Measurements from ENCODE around the gene KCNJ2.

Gene KCNJ2

GRCh38 chr17:70158180-70158579 lies 11.2 kb upstream of the KCNJ2 start:
- H3K4me3 ChIP-seq (replicated peaks in 1 of 2; ENCODE audit: low read depth in 2 of 2, low read length in 2 of 2) = no peak overlapping the region
- no peak for TF ChIP-seq CTCF (IDR thresholded peaks at IDR 0.05; ENCODE audit: low read depth, low read length)
- no peak for DNase-seq (ENCODE audit: low read depth in 2 of 2)

GRCh38 chr17:70158591-70158990 lies 10.7 kb upstream of the KCNJ2 start:
- no peak overlapping the region for H3K4me3 ChIP-seq (replicated peaks in 1 of 2; ENCODE audit: low read depth in 2 of 2, low read length in 2 of 2)
- TF ChIP-seq CTCF (IDR thresholded peaks at IDR 0.05; ENCODE audit: low read depth, low read length) = no peak

GRCh38 chr17:70159980-70160379 lies 9.4 kb upstream of the KCNJ2 start:
- no peak overlapping the region for H3K4me3 ChIP-seq (replicated peaks in 1 of 2; ENCODE audit: low read depth in 2 of 2, low read length in 2 of 2)
- TF ChIP-seq CTCF (IDR thresholded peaks at IDR 0.05; ENCODE audit: low read depth, low read length) = no peak
- peak in 1 of 2 donors; percentile 28 for DNase-seq (ENCODE audit: low read depth in 2 of 2)

More at GRCh38 chr17:70158591-70158990, 10.7 kb upstream of the KCNJ2 start:
- DNase-seq (ENCODE audit: low read depth in 2 of 2) = no peak

GRCh38 chr17:70161519-70161918 lies 7.8 kb upstream of the KCNJ2 start:
- no peak overlapping the region for H3K4me3 ChIP-seq (replicated peaks in 1 of 2; ENCODE audit: low read depth in 2 of 2, low read length in 2 of 2)
- no peak for TF ChIP-seq CTCF (IDR thresholded peaks at IDR 0.05; ENCODE audit: low read depth, low read length)
- no peak for DNase-seq (ENCODE audit: low read depth in 2 of 2)

GRCh38 chr17:70165383-70165782 lies 3.9 kb upstream of the KCNJ2 start:
- no peak for TF ChIP-seq CTCF (IDR thresholded peaks at IDR 0.05; ENCODE audit: low read depth, low read length)
- no peak overlapping the region for H3K4me3 ChIP-seq (replicated peaks in 1 of 2; ENCODE audit: low read depth in 2 of 2, low read length in 2 of 2)
- DNase-seq (ENCODE audit: low read depth in 2 of 2) = no peak

DNA sequence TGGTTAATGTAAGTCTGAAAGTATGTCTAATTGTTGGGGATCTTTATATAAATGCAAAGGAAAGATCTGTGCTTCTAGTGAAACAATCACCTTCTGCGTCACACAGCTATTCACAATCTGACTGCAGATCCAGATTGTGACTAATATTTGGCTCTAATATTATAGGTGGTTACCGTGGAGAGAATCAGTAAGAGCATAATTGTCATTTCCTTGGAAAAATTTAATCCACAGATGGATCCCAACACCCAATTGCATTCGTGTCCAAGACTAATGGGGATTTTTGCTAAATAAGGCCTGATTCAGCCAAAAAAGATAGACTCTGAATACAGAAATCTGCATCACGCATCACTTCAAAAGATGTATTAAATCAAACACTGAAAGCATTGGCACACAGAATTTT lies 2.7 kb upstream of the KCNJ2 start:
- no peak for DNase-seq (ENCODE audit: low read depth in 2 of 2)
- H3K4me3 ChIP-seq (replicated peaks in 1 of 2; ENCODE audit: low read depth in 2 of 2, low read length in 2 of 2) = no peak overlapping the region
- TF ChIP-seq CTCF (IDR thresholded peaks at IDR 0.05; ENCODE audit: low read depth, low read length) = no peak
